Panc1 (cell line): ENCODE results near the gene SSH2. TPM values are rescaled to one million over a fixed set of nuclear protein-coding genes. Genes with fewer than 3 reads are reported as not detected.

Experiments used
- ATAC-seq: fragments of 200-7000 bp; cut with Tn5 transposase; 2 replicates; pipeline ENCODE4 v1.9.1; 2020; ENCODE audit warnings: mild to moderate bottlenecking, moderate library complexity
- BruUV-seq: library from RNA; stranded (reverse); fragments of 400-500 nt; replicated peaks from 2 replicates; lab custom pipeline; 2021; lab: Mats Ljungman, UMichigan
- CTCF ChIA-PET: fragments of 300-600 bp; sonication (Branson Sonifier 250); formaldehyde crosslinking; loops from one replicate; lab custom pipeline; 2022; ENCODE audit warnings: antibody characterized with exemption; lab: Charles Lee
- POLR2A ChIA-PET: fragments of 300-600 bp; sonication (Branson Sonifier 250); formaldehyde crosslinking; loops from one replicate; lab custom pipeline; 2022; ENCODE audit warnings: antibody characterized with exemption; lab: Charles Lee
- DNase-seq: peaks from one replicate; pipeline ENCODE4 v3.0.0-alpha.2; 2010; ENCODE audit warnings: low read depth, low spot score
- H3K27ac ChIP-seq: 2 replicates; pipeline ENCODE4 v1.5.1; 2011; ENCODE audit warnings: mild to moderate bottlenecking, low read length, inconsistent platforms
- H3K27me3 ChIP-seq: fragments of 200-500 bp; sonication (Bioruptor generic); 2 replicates; pipeline ENCODE4 v1.6.0; 2014; ENCODE audit warnings: low read length, inconsistent platforms; ENCODE audit not compliant: control insufficient read depth, insufficient read depth
- H3K36me3 ChIP-seq: fragments of 200-500 bp; sonication (Bioruptor generic); 2 replicates; pipeline ENCODE4 v1.5.1; 2014; ENCODE audit warnings: inconsistent platforms, mild to moderate bottlenecking, low read length, moderate library complexity; ENCODE audit not compliant: control insufficient read depth, insufficient read depth
- H3K4me1 ChIP-seq: 2 replicates; pipeline ENCODE4 v1.5.1; 2011; ENCODE audit warnings: inconsistent platforms, mild to moderate bottlenecking, low read length, moderate library complexity; ENCODE audit not compliant: control insufficient read depth, insufficient read depth
- H3K4me3 ChIP-seq, 2 experiments: 2 replicates each; pipeline ENCODE4 v1.5.1; 2011 to 2012; ENCODE audit warnings: low read depth in 2 of 2, low read length in 2 of 2, mild to moderate bottlenecking in 2 of 2, inconsistent platforms in 1 of 2, moderate library complexity in 1 of 2
- H3K9me3 ChIP-seq: fragments of 200-500 bp; sonication (Bioruptor generic); 2 replicates; pipeline ENCODE4 v1.5.1; 2014; ENCODE audit warnings: low read depth, mild to moderate bottlenecking, inconsistent platforms, low read length, moderate library complexity; ENCODE audit not compliant: control insufficient read depth, insufficient read depth
- POLR2AphosphoS5 ChIP-seq: IDR thresholded peaks from 2 replicates; pipeline ENCODE4 v1.6.1; 2012; ENCODE audit warnings: mild to moderate bottlenecking, low read depth, low read length, moderate library complexity
- SIN3A ChIP-seq: IDR thresholded peaks from 2 replicates; pipeline ENCODE4 v1.6.1; 2012; ENCODE audit warnings: low read depth, mild to moderate bottlenecking, low read length, moderate library complexity, borderline replicate concordance; ENCODE audit not compliant: insufficient read depth
- TCF7L2 ChIP-seq: IDR thresholded peaks from 2 replicates; pipeline ENCODE4 v1.6.1; 2011; ENCODE audit warnings: mild to moderate bottlenecking, low read depth, low read length, inconsistent platforms
- in situ Hi-C: cut with HindIII; loops from 2 replicates; pipeline ENCODE4 v1.10.0; 2016; ENCODE audit warnings: low sequenced_read_pairs, low pct_unique_long_range_greater_than_20kb
- intact Hi-C: fragments of 100-400 bp; cut with micrococcal nuclease; formaldehyde crosslinking; loops from one replicate; pipeline ENCODE4 v1.10.0; 2022; ENCODE audit not compliant: unreplicated experiment
- total RNA-seq: library from RNA; stranded (reverse); gene quantifications from one replicate; pipeline ENCODE4 v1.2.1, GENCODE V29; 2021; ENCODE audit not compliant: unreplicated experiment
- TF ChIP-seq, protein P1 (sequence below), 2 experiments: IDR thresholded peaks; 2 replicates each; pipeline ENCODE4 v1.6.1; 2011 to 2012; ENCODE audit warnings: low read depth in 2 of 2, control low read depth in 1 of 2, low read length in 1 of 2, mild to moderate bottlenecking in 1 of 2, moderate library complexity in 1 of 2; ENCODE audit not compliant: insufficient read depth in 1 of 2
- TF ChIP-seq, protein P2 (sequence below): fragments of 450-650 bp; IDR thresholded peaks from 2 replicates; pipeline ENCODE4 v1.5.1; 2017; ENCODE audit warnings: mild to moderate bottlenecking

SSH2 gene
- total RNA-seq, 1 experiment from 2014 or later, result 30.6 TPM

DNA sequence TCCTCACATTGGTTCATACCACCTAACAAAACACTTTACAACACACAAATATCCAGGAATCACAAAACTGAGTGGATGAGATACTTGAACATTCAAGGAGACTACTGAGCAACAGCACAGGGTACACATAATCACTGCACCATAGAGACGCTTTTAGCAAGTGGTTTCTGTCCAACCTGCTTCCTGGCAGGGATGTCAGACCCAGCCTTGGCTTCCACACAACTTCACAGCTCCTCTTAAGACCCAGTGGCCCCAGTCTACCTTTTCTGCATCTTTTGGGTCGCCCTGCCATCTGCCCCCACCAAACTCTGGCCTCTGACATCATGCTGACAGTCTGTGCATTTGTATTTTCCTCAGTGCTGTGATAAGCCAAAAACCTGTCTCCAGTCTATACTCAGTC lies 301.4 kb downstream of the SSH2 start:
- no peak for TF ChIP-seq POLR2AphosphoS5
- no peak for TF ChIP-seq TCF7L2
- TF ChIP-seq SIN3A, result no peak
- TF ChIP-seq, protein P1, sequence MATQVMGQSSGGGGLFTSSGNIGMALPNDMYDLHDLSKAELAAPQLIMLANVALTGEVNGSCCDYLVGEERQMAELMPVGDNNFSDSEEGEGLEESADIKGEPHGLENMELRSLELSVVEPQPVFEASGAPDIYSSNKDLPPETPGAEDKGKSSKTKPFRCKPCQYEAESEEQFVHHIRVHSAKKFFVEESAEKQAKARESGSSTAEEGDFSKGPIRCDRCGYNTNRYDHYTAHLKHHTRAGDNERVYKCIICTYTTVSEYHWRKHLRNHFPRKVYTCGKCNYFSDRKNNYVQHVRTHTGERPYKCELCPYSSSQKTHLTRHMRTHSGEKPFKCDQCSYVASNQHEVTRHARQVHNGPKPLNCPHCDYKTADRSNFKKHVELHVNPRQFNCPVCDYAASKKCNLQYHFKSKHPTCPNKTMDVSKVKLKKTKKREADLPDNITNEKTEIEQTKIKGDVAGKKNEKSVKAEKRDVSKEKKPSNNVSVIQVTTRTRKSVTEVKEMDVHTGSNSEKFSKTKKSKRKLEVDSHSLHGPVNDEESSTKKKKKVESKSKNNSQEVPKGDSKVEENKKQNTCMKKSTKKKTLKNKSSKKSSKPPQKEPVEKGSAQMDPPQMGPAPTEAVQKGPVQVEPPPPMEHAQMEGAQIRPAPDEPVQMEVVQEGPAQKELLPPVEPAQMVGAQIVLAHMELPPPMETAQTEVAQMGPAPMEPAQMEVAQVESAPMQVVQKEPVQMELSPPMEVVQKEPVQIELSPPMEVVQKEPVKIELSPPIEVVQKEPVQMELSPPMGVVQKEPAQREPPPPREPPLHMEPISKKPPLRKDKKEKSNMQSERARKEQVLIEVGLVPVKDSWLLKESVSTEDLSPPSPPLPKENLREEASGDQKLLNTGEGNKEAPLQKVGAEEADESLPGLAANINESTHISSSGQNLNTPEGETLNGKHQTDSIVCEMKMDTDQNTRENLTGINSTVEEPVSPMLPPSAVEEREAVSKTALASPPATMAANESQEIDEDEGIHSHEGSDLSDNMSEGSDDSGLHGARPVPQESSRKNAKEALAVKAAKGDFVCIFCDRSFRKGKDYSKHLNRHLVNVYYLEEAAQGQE (IDR thresholded peaks at IDR 0.05; ENCODE audit: insufficient read depth in 1 of 2, low read depth in 2 of 2, low read length in 1 of 2), result no peak
- TF ChIP-seq, protein P2, sequence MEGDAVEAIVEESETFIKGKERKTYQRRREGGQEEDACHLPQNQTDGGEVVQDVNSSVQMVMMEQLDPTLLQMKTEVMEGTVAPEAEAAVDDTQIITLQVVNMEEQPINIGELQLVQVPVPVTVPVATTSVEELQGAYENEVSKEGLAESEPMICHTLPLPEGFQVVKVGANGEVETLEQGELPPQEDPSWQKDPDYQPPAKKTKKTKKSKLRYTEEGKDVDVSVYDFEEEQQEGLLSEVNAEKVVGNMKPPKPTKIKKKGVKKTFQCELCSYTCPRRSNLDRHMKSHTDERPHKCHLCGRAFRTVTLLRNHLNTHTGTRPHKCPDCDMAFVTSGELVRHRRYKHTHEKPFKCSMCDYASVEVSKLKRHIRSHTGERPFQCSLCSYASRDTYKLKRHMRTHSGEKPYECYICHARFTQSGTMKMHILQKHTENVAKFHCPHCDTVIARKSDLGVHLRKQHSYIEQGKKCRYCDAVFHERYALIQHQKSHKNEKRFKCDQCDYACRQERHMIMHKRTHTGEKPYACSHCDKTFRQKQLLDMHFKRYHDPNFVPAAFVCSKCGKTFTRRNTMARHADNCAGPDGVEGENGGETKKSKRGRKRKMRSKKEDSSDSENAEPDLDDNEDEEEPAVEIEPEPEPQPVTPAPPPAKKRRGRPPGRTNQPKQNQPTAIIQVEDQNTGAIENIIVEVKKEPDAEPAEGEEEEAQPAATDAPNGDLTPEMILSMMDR, result no peak
- in situ Hi-C loops, result no loop called here
- Histone ChIP-seq H3K27ac (no peak overlapping the region), H3K36me3 (no peaks in the 10 kb centered on the region), H3K9me3 (no peaks in the 10 kb centered on the region), H3K4me1 (no peaks in the 10 kb centered on the region), H3K27me3 (no peaks in the 10 kb centered on the region), H3K4me3 (no peak overlapping the region)
- intact Hi-C loops, result no loop called here
- CTCF ChIA-PET, result interaction anchor here (0.7 kb wide), 1 partner anchor 257 kb away, joined by 4 read pairs; no protein-coding TSS in a partner anchor
- BruUV-seq, result no TSS peak
- DNase-seq (no peak), ATAC-seq (no peak)
- POLR2A ChIA-PET, result interaction anchor here (0.6 kb wide), 1 partner anchor 292 kb away, joined by 3 read pairs; no protein-coding TSS in a partner anchor

DNA sequence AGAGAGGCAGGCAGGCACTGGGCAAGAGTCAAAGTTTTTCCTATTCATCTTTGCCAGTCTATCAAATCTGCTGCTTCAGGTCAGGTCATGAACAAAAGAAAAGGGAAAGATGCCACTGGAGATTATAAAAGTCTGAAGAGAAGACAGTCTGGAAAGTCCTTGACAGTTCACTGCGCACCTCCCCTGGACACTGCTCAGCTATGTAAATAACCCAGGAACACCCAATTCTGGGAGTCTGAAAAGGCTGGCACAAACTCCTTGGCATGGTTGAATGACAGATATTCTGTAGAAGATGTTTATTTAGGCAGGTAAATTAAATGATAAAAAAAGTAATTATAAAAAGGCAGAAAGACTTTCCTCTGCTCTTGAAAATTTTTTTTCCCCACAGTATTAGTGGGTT lies 302.1 kb downstream of the SSH2 start:
- DNase-seq (no peak), ATAC-seq (no peak)
- H3K4me3 ChIP-seq, result no peak overlapping the region
- no peak overlapping the region for H3K27ac ChIP-seq
- H3K36me3 ChIP-seq, result no peaks in the 10 kb centered on the region
- ChIA-PET CTCF (no interaction called here), POLR2A (interaction anchor here (0.8 kb wide), 1 partner anchor 47 kb away, joined by 4 read pairs; no protein-coding TSS in a partner anchor)
- intact Hi-C loops, result no loop called here
- no peaks in the 10 kb centered on the region for H3K9me3 ChIP-seq
- no peaks in the 10 kb centered on the region for H3K27me3 ChIP-seq
- BruUV-seq, result no TSS peak
- peaks cover 6% of the 10 kb centered on the region; the same call in 1 of the 2 replicates for H3K4me1 ChIP-seq
- in situ Hi-C loops, result no loop called here
- TF ChIP-seq POLR2AphosphoS5 (no peak), TCF7L2 (no peak), SIN3A (no peak)
- TF ChIP-seq, protein P1 (IDR thresholded peaks at IDR 0.05; ENCODE audit: insufficient read depth in 1 of 2, low read depth in 2 of 2, low read length in 1 of 2), result no peak
- TF ChIP-seq, protein P2, result no peak
